NCI-H82 treated with DMSO at 0.1 percent for 48 hours (cell line): Measurements from ENCODE around the gene CHMP2A.
"Not testable (repeated sequence)": the region's sequence is repeated elsewhere in the genome, so short reads cannot be mapped to it uniquely, and the experiment has no call there.

Experiments
- DNase-seq: peaks from one replicate; lab custom pipeline; 2025; ENCODE audit not compliant: unreplicated experiment; lab: John Stamatoyannopoulos, UW

CHMP2A gene

DNA sequence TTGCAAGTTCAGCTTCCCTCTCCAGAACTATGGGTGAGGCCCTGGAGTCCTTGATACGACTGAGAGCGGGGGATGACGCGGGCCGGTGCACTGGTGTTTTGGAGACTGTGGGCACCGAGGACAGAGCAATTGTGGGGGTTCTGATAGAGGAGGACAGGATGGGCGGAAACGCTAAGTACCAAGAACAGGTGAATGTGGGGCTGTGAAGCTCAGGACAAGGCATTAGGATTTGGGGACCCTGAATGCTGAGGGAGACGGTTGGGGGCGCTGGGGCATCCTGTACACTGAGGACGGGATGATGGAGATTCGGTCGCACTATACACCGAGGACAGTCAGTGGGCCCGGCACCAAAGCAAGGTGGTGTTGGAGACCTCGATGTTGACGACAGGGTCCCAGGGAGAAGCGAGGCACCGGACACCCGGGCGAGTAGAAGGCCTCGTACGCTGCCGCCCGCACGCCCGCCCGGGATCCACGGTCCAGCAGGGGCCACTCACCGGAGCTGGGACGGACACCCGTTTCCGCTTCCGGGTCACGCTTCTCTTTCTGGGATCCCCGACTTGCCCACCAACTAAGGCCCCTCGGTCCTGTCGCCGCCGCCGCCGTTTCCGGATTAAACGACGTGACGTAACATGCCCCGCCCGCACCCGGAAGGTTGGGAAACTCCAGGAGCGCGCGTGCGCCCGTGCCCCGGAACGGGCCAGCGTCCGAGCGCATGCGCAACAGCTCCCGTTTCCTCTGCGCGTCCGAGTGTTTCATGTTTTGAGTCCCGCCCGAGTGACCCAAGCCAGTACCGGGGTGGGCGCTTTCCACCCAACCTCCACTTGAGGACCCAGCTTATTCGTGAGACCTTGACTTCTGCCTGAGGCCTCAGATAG lies at the start of gene CHMP2A:
CHMP2A (minus strand) TSS at position 612 of the 875 bp plus-strand sequence. CDS start 893 bp downstream, outside the sequence.
- no peak for DNase-seq

DNA sequence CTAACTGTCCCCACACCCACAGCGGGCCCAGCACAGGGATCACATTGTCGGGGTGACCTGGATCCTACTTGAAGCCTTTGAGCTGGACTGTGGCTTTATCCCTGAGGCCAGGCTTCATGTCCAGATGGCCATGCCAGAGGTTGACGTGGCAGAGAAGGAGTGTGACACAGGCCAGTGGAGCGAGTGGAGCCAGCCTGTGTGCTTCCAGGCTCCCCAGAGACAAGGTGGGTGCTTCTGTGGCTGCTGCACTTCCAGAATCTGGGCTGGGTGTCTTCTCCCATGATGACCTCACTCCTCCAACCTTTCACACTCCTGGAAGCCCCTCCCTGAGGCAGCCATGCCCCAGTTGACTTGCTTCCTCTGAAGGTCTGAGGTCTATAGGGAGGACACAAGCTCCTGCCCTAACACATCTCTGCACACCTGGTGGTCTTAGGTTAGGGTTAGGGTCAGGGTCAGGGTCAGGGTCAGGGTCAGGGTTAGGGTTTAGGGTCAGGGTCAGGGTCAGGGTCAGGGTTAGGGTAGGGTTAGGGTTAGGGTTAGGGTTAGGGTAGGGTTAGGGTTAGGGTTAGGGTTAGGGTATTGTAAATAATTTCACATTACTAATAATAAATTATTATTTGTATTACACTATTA lies 31.3 kb upstream of the CHMP2A start:
- no peak for DNase-seq

DNA sequence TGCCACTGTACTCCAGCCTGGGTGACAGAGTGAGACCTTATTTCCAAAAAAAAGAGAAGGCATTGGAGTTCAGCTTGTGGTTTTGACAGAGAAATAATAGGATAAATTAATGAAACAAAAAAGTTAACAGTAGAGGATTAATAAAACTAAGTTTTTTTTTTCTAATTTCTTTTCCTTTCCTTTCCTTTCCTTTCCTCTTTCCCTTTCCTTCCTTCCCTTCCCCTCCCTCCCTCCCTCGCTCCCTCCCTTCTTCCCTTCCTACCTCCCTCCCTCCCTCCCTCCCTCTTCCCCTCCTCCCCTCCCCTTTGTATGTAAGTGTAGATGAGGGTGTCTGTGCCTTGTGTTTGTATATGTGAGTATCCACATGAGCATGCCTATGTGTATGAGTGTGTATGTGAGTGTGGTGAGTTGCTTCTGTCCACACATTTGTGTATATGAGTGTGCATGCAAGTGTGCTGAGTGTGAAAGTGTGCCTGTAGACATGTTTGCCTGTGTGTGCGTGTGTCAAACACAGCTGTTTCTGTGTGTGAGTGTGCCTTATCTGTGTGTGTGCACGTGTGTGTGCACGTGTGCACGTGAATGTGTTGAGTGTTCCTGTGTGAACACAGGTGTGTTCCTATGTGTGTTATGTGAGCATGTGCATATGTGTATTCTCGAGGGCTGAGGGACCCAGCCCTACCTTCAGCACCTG lies 30.7 kb upstream of the CHMP2A start:
- DNase-seq: no peak

DNA sequence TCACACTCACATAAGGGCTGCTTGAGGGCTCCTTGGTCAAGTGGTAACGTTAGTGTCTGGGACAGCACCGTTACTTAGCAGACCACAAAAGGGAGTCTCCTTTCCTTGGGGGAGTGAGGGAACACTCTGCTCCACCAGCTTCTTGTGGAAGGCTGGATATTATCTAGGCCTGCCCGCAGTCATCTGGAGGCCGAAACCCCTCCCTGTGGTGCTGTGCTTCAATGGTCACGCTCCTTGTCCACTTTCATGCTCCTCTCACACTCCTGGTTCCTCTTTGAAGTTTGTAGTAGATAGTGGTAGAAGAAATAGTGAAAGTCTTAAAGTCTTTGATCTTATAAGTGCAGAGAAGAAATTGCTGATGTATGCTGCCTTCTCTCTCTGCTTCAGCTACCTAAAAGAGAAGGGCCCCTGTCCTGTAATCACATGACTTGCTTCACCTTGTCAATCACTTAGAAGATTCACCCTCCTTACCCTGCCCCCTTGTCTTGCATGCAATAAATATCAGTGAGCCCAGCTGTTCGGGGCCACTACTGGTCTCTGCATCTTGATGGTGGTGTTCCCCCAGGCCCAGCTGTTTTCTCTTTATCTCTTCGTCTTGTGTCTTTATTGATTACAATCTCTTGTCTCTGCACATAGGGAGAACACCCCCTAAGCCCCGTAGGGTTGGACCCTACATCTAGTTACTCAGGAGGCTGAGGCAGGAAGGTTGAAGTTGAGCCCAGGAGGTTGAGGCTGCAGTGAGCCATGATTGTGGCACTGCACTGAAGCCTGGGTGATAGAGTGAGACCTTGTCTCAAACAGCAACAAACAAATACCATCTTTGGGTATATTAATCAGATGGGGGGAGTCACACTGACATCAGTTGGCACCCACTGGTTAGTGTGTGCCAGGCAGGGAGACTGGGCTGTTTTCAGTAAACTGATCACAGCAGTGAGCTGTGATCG lies 29.9 kb upstream of the CHMP2A start:
- no peak for DNase-seq

DNA sequence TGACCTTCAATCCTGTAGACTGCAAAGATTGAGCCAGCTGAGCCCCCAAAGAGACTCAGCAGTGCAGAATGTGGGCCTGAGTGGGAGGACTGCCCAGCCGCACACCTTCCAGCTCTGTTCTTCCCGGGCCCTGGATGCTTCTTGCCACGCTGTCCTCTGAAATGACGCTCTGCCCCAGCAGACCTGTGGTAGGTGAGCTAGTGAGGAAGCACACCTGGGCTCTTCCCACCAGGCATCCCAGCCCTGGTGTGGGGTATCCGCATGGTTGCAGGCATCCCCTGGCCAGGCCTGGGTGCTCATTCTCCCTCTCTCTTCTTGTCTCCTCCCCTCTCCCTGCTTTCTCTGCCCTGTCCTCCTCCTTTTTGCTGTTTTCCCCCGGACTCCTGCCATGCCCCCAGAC lies 28.1 kb upstream of the CHMP2A start:
- no peak for DNase-seq

DNA sequence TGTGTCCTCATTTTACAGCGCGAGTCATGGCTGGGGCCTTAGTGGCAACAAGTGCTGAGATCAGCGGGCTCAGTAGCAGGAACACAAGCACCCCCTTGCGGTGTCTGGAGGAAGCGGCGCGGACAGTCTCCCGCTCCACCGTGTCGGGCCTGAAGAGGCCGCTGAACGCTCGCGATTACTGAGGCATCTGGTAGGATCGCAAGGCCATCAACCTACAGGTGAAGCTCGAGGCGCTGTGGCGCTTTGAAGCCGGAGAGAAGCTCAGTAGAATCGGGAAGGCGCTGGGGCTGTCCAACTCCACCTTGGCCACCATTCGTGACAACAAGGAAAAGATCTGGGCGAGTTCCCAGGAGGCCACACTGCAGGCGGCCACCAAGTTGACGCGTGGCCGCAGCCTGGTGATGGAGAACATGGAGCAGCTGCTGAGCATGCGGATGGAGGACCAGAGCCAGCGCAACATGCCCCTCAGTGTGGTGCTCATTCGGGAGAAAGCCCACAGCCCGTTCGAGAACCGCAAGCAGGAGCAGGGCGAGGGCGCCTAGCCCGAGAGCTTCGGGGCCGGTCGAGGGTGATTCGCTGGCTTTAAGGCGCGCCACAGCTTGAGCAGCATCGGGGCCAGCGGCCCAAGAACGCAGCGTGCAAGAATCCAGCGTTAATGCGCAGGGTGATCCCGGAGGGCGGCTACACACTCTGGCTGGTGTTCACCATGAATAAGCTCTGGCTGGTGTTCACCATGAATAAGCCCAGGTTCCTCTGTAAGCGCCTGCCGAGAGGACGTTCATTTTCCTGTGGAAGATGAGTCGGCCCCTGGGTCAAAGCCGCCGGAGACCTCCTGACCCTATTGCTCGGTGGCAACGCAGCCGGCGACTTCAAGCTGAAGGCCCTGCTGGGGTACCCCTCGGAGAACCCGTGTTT lies 26.6 kb upstream of the CHMP2A start:
- DNase-seq: no peak

DNA sequence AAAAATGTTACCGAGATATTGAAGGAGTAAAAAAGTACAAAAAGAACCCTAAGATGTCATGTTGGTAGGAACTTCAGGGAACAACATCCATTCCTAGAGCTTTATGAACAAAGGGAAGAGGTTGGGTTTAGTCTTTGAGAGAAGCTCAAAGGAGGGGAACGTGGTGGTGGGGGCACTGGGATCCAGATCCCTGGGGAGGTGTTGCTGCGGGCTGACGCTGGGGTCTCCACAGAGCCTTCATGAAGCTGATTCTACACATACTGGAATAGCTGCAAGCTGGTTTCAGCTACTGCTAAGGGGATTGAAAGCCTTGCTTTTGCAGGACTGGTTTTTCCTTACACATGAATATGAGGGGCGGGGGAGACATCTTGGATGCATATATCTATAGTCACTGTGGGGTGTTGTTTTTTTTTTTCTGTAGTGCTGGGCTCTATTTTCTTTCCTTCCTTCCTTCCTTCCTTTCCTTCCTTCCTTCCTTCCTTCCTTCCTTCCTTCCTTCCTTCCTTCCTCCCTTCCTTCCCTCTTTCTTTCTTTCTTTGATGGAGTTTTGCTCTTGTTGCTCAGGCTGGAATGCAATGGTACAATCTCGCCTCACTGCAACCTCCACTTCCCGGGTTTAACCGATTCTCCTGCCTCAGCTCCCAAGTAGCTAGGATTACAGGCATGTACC lies 24.7 kb upstream of the CHMP2A start:
- no peak for DNase-seq

DNA sequence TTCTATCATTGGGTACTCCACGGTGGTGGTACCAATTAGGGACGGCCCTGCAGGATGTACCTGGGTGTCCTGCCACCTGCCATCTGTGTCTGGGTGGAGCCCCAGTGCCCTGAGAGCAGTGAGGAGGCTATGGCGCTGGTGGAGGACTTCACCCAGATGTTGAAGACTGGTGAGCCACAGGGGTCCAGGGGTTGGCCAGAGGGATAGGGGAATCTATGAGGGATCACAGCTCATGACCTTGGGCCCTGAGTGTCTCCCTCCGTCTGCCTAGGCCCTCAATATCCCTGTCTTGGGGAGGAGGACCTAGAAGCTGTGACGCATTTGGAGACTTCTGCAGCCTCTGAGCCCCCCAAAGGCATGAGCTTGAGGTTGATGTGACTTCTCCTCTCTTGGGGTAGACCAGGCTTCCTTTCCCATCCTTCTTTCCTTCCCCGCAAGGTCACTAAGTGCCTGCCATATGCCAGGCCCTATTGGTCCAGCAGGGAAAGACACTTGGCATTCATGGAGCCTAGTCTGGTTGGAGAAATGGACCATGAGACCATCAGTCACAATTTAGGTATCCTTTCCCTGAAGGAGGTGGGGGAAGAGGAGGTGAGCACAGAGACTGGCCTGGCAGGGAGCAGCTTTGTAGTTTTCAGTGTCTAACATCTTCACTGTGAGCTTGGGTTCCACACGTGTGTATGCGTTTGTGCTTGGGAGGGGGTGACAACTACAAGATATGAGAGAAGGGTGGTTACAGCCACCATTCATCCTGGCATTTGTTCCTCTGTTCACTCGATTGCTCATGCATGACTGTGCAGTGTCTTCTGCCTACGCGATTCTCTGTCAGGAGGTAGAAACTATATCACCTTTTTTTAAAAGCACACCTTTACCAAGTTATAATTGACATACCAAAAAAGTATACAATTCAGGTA lies 23.4 kb upstream of the CHMP2A start:
- DNase-seq: no peak

DNA sequence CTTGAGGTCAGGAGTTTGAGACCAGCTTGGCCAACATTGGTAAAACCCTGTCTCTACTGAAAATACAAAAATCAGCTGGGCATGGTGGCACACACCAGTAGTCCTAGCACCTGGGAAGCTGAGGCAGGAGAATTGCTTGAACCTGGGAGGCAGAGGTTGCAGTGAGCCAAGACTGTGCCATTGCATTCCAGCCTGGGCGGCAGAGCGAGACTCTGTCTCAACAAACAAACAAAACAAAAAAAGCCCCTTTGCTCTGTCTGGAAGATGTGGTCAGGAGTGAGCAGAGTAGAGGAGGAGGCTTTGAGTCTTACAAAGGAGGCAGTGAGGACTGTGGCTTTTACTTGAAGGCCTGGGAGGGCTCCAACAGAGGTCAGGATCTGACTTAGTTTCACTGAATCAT lies 22.7 kb upstream of the CHMP2A start:
- DNase-seq: not testable (repeated sequence)

DNA sequence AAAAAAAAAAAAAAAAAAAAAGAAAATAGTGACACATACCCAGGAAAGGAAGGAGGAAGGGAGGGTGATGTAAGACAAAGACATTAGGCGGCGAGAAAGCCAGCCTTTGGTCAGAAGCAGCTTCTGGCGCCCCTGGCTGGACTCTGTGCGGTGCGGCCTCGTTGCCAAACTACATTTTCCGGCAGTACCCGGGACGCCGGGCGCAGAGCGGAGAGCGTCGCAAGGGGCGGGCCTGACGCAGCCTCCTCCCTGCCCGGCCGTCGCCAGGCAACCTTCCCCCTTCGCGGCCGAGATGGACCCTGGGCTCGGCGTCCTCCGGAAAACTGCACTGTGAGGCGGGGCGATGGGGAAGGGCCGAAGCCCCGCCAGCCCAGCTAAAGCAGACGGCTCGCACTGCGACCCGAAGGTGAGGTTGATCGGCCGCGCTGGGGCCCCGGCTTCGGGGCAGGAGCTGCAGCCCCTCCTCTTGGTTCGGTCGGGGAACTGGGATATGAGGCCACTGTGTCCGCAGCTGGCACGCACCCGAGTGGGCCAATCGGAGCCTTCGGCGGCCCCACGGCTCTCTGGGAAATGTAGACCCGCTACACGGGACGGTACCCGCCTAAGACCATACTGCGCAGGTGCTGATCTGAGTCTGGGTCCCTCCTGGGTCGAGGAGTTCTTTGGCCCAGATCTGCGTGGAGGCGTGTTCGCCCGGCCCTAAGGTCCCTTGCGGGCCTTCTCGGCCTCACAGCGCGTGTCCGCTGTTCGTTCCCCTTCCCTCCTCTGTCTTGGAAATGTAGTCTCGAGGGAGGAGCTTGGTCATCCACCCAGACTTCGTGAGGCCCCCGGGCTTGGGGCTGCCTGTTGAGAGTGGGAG lies 20.5 kb upstream of the CHMP2A start:
- DNase-seq: no peak

DNA sequence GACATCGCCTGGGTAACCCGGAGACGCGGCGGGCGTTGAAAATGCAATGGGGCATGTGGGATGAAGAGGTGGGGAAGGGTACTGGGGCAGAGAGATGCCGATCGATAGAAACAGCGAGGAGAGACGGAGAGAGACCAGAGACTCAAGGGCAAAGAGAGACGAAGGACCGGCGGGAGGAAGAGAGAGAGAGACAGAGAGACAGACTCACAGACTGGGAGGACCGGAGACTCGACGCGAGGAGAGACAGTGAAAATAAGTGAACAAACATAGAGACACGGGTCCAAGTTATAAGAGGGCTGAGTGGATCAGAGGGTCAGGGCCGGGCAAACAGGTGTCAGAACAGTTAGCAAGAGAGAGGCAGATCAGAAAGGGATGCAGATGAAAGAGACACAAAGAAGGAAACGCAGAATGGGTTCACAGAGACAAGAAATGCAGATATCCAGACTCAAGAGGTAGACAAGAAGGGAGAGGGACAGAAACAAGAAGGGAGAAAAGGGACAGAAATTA lies 18.8 kb upstream of the CHMP2A start:
- DNase-seq: no peak

DNA sequence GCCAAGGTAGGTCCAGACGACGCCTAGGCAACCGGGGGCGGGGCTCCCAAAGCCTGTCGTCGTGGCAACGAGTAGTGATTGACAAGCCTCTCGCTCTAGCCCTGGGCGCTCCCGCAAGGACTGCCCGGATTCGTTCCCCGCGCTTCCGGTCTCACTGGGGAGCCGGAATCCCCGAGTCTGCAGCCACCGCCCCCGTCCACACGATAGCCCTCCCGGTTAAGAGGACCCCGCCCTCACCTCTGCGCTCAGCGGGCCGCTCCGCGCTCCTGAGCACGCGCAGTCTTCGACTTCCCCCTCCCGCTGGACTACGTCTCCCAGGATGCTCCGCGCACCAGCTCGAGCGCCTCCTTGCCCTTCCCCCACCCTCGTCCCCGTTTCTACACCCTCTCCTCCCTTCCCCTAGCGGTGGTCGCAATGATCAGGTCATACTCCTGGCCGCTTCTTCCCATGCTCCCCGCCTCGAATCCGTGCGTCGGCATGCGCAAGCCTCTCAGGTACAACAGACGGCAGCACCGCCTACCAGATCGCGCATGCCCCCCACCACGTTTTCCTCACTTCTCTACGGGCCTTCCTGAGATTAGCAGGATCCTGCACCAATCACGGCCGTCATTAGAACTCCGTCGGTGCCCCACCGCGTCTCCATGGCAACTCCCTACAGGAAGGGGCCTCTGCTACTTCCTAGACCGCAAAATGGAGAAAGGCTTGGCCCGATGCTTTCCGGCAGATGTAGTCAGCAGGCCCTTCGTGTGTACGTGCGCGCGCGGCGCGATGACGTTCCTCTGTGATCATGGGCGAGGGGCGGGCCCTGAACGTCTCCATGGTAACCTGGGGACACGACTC lies 18.1 kb upstream of the CHMP2A start, which contains the start of gene MZF1:
MZF1 (minus strand) TSS at position 518 of the 840 bp plus-strand sequence. CDS start 1,946 bp downstream, outside the sequence.
- DNase-seq: no peak

DNA sequence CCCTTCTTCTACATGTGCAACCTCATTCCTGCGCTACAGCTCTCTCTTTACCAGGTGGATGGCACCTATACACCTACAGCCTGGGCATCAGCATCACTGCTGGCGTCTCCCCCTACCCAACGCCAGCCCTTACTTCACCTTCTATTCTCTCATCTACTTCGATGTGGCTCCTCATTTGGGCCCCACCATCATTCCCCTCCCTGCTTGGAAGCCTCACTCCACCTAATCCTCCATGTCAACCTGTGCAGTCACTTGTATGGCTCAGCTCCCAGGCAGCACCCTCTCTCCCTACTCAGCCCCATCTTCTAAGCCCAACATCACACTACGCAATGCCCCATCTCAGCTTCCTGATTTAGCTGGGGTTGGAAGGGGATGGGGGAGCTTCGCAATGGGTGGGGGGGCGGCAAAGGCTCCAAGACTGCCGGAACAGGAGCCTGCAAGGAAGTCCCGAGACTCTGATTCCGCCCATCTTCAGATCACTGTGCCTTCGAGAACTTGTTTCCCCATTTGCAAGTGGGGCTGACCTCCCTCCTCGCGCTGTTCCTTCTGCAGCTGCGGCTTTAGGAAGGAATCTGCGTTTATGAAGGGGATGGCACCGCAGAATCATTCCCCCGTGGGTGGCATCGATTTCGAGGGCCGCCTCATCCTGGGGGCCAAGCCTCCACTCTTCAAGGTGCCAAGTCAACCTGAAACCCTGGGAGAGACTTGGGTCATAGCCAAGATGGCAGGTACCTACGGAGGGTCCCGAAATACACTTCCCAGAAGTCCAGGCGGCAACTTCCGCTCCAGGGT lies 17.3 kb upstream of the CHMP2A start:
- no peak for DNase-seq

DNA sequence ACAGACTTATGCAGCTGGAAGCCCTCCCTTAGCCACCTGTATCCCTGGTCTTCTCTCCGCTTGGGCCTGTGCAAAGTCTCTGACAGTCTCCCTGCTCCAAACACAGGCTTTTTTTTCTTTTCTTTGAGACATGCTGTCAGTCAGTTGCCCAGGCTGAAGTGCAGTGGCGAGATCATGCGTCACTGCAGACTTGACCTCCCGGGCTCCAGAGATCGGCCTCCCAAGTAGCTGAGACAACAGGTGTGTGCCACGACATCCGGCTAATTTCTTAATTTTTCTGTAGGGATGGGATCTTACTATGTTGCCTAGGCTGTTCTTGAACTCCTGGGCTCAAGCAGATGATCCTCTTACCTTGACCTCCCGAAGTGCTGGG lies 16.7 kb upstream of the CHMP2A start:
- DNase-seq: no peak
